Measurements from ENCODE around the gene C16orf95. TPM values are rescaled to one million over a fixed set of nuclear protein-coding genes. Genes with fewer than 3 reads are reported as not detected.
A peak's percentile ranks its signal among the peaks of the same experiment; 100 is the strongest.

C16orf95 gene
- total RNA-seq, 1 donor from 2014 or later: 1.7 TPM

- DNase-seq (ENCODE audit: low read depth): no peak
- TF ChIP-seq CTCF (conservative IDR thresholded peaks at IDR 0.05; ENCODE audit: low read depth, low read length): no peak
- no peak overlapping the region for H3K4me3 ChIP-seq (ENCODE audit: low read depth, low read length)
Observed at GRCh38 chr16:87321336-87322107, 4.3 kb upstream of the C16orf95 start.

GRCh38 chr16:87320510-87321227 lies 3.5 kb upstream of the C16orf95 start:
- no peak overlapping the region for H3K4me3 ChIP-seq (ENCODE audit: low read depth, low read length)
- no peak for DNase-seq (ENCODE audit: low read depth)
- TF ChIP-seq CTCF (conservative IDR thresholded peaks at IDR 0.05; ENCODE audit: low read depth, low read length): no peak

- no peak for TF ChIP-seq CTCF (conservative IDR thresholded peaks at IDR 0.05; ENCODE audit: low read depth, low read length)
- DNase-seq (ENCODE audit: low read depth): no peak
- no peak overlapping the region for H3K4me3 ChIP-seq (ENCODE audit: low read depth, low read length)
Observed at GRCh38 chr16:87319997-87320491, 2.9 kb upstream of the C16orf95 start.

- TF ChIP-seq CTCF (conservative IDR thresholded peaks at IDR 0.05; ENCODE audit: low read depth, low read length): no peak
- H3K4me3 ChIP-seq (ENCODE audit: low read depth, low read length): no peak overlapping the region
- DNase-seq (ENCODE audit: low read depth): no peak
Observed at GRCh38 chr16:87319011-87319410, 1.8 kb upstream of the C16orf95 start.

GRCh38 chr16:87317750-87318644 lies 805 bp upstream of the C16orf95 start:
- no peak for TF ChIP-seq CTCF (conservative IDR thresholded peaks at IDR 0.05; ENCODE audit: low read depth, low read length)
- no peak for DNase-seq (ENCODE audit: low read depth)
- peak overlapping the region; percentile 73 for H3K4me3 ChIP-seq (ENCODE audit: low read depth, low read length)

- DNase-seq (ENCODE audit: low read depth): no peak
Observed at GRCh38 chr16:87316450-87316922, 706 bp downstream of the C16orf95 start.

More at GRCh38 chr16:87316450-87316922, 706 bp downstream of the C16orf95 start:
- H3K4me3 ChIP-seq (ENCODE audit: low read depth, low read length): peak overlapping the region; percentile 73
- no peak for TF ChIP-seq CTCF (conservative IDR thresholded peaks at IDR 0.05; ENCODE audit: low read depth, low read length)
